ENCODE data around the gene PLIN5. TPM values are rescaled to one million over a fixed set of nuclear protein-coding genes. Genes with fewer than 3 reads are reported as not detected.

The PLIN5 gene
- total RNA-seq, 2 experiments from 2014 or later = 0.31 to 0.93 TPM

GRCh38 chr19:4505570-4506448 lies 29.2 kb downstream of the PLIN5 start:
- H3K4me3 ChIP-seq (ENCODE audit: low read length) = no peak overlapping the region
- Mint-ChIP-seq H3K27me3 (no peaks in the 10 kb centered on the region), H3K4me1 (ENCODE audit: low read depth) (no peaks in the 10 kb centered on the region), H3K4me3 (no peak overlapping the region), H3K36me3 (ENCODE audit: low read depth) (peaks cover 14% of the 10 kb centered on the region), H3K9me3 (no peaks in the 10 kb centered on the region), H3K27ac (no peak overlapping the region)
- ChIA-PET CTCF (no interaction called here), POLR2A (no interaction called here)
- intact Hi-C loops (cut with DNase I, micrococcal nuclease) = no loop called here
- H3K36me3 ChIP-seq (ENCODE audit: insufficient read depth, low read length) = peaks cover 14% of the 10 kb centered on the region
- no peaks in the 10 kb centered on the region for H3K27me3 ChIP-seq (ENCODE audit: control insufficient read depth in 1 of 2, insufficient read depth in 2 of 2, low read length in 2 of 2)
- TF ChIP-seq, protein P1, sequence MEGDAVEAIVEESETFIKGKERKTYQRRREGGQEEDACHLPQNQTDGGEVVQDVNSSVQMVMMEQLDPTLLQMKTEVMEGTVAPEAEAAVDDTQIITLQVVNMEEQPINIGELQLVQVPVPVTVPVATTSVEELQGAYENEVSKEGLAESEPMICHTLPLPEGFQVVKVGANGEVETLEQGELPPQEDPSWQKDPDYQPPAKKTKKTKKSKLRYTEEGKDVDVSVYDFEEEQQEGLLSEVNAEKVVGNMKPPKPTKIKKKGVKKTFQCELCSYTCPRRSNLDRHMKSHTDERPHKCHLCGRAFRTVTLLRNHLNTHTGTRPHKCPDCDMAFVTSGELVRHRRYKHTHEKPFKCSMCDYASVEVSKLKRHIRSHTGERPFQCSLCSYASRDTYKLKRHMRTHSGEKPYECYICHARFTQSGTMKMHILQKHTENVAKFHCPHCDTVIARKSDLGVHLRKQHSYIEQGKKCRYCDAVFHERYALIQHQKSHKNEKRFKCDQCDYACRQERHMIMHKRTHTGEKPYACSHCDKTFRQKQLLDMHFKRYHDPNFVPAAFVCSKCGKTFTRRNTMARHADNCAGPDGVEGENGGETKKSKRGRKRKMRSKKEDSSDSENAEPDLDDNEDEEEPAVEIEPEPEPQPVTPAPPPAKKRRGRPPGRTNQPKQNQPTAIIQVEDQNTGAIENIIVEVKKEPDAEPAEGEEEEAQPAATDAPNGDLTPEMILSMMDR (IDR thresholded peaks at IDR 0.05) = no peak
- ATAC-seq (ENCODE audit: poor library complexity) (no peak), DNase-seq (no peak)
- H3K4me1 ChIP-seq (ENCODE audit: insufficient read depth, low read length) = no peaks in the 10 kb centered on the region
- no peak overlapping the region for H3K27ac ChIP-seq (ENCODE audit: low read depth in 1 of 2, low read length in 2 of 2)
- H3K9me3 ChIP-seq (ENCODE audit: control insufficient read depth in 1 of 2, insufficient read depth in 1 of 2, low read length in 2 of 2) = peaks cover 0 to 14% of the 10 kb centered on the region in 2 experiments

- intact Hi-C loops (cut with DNase I, micrococcal nuclease) = no loop called here
- peaks cover 21% of the 10 kb centered on the region for H3K36me3 Mint-ChIP-seq (ENCODE audit: low read depth)
- H3K4me1 Mint-ChIP-seq (ENCODE audit: low read depth) = no peaks in the 10 kb centered on the region
- TF ChIP-seq, protein P1 (IDR thresholded peaks at IDR 0.05) = no peak
- no peaks in the 10 kb centered on the region for H3K9me3 Mint-ChIP-seq
- ATAC-seq (ENCODE audit: poor library complexity) = no peak
- no peak overlapping the region for H3K4me3 Mint-ChIP-seq
- H3K4me1 ChIP-seq (ENCODE audit: insufficient read depth, low read length) = no peaks in the 10 kb centered on the region
- no peaks in the 10 kb centered on the region for H3K27me3 Mint-ChIP-seq
- peaks cover 0 to 8% of the 10 kb centered on the region in 2 experiments for H3K9me3 ChIP-seq (ENCODE audit: control insufficient read depth in 1 of 2, insufficient read depth in 1 of 2, low read length in 2 of 2)
- peaks cover 15% of the 10 kb centered on the region for H3K36me3 ChIP-seq (ENCODE audit: insufficient read depth, low read length)
- H3K27me3 ChIP-seq (ENCODE audit: control insufficient read depth in 1 of 2, insufficient read depth in 2 of 2, low read length in 2 of 2) = no peaks in the 10 kb centered on the region
- no peak overlapping the region for H3K27ac Mint-ChIP-seq
- no peak overlapping the region for H3K27ac ChIP-seq (ENCODE audit: low read depth in 1 of 2, low read length in 2 of 2)
- ChIA-PET CTCF (no interaction called here), POLR2A (no interaction called here)
- no peak for DNase-seq
- no peak overlapping the region for H3K4me3 ChIP-seq (ENCODE audit: low read length)
Observed at GRCh38 chr19:4504891-4505569, 30.0 kb downstream of the PLIN5 start.

DNA sequence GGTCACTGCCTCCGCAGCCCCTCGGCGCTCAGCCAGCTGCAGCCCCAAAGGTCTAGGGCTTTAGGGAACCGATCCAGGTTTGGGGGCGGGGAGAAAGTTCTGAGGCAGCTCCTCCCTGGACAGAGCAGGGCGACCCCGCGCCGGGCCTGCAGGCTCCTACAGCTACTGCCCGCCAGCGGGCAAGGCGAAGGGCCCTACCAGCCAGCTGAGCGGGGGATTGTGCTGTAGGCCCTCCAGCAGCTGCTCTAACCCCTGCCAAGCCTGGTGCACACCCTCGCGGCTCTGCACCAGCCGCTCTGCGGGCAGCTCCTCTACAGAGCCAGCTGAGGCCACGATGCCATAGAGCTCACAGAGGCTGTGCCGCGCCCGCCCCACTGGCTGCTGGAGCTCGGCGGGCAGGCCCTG lies 30.7 kb downstream of the PLIN5 start:
- H3K27ac Mint-ChIP-seq = no peak overlapping the region
- Histone ChIP-seq H3K36me3 (ENCODE audit: insufficient read depth, low read length) (peaks cover 16% of the 10 kb centered on the region), H3K27me3 (ENCODE audit: control insufficient read depth in 1 of 2, insufficient read depth in 2 of 2, low read length in 2 of 2) (no peaks in the 10 kb centered on the region), H3K4me3 (ENCODE audit: low read length) (no peak overlapping the region), H3K9me3 (ENCODE audit: control insufficient read depth in 1 of 2, insufficient read depth in 1 of 2, low read length in 2 of 2) (peaks cover 0 to 5% of the 10 kb centered on the region in 2 experiments), H3K27ac (ENCODE audit: low read depth in 1 of 2, low read length in 2 of 2) (no peak overlapping the region), H3K4me1 (ENCODE audit: insufficient read depth, low read length) (no peaks in the 10 kb centered on the region)
- ATAC-seq (ENCODE audit: poor library complexity) = no peak
- ChIA-PET POLR2A (no interaction called here), CTCF (no interaction called here)
- no peaks in the 10 kb centered on the region for H3K9me3 Mint-ChIP-seq
- H3K4me3 Mint-ChIP-seq = no peak overlapping the region
- H3K36me3 Mint-ChIP-seq (ENCODE audit: low read depth) = peaks cover 28% of the 10 kb centered on the region
- H3K27me3 Mint-ChIP-seq = no peaks in the 10 kb centered on the region
- intact Hi-C loops (cut with DNase I, micrococcal nuclease) = no loop called here
- H3K4me1 Mint-ChIP-seq (ENCODE audit: low read depth) = no peaks in the 10 kb centered on the region
- no peak for DNase-seq
- TF ChIP-seq, protein P1 (IDR thresholded peaks at IDR 0.05) = no peak

Measured in CD4-positive, alpha-beta T cell (primary cell).